Activated CD4-positive, alpha-beta T cell treated with anti-CD3 and anti-CD28 coated beads for 48 hours (primary cell): Measurements from ENCODE around the gene TBC1D2B.
"Not testable (repeated sequence)": the region's sequence is repeated elsewhere in the genome, so short reads cannot be mapped to it uniquely, and the experiment has no call there.

Source experiments
- DNase-seq: peaks from one replicate; pipeline ENCODE4 v3.0.0-alpha.2; 2020

The TBC1D2B gene

GRCh38 chr15:77985031-77985930 lies 92.2 kb downstream of the TBC1D2B start:
- DNase-seq, result no peak

GRCh38 chr15:77984446-77984861 lies 93.1 kb downstream of the TBC1D2B start:
- no peak for DNase-seq

- DNase-seq, result no peak
These were observed 93.6 kb downstream of the TBC1D2B start for GRCh38 chr15:77983708-77984445.

DNA sequence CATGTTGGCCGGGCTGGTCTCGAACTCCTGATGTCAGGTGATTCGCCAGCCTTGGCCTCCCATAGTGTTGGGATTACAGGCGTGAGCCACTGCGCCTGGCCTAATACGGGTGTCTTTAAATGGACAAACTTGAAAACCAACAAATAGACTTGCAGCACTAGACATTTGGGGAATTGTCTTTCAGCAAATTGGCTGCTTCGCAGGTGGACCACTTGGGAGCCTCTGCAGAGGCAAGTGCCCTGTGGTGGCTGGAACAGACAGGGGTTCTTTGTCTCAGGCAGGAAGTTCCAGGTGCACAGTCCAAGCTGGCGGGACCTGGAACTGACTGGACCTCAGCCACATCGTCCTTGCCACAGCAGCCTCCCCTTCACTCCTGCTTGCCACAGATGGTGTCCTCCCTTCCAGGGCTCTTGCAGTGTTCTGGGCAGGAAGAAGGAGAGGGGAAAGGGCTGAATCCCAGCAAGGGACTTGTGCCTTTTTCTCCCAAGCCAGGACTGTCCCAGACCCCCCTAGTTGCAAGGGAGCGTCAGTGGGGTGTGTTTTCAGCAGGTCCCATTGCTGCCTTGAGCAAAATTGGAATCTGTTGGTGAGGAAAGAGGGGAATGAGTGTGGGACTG lies 94.3 kb downstream of the TBC1D2B start:
- DNase-seq, result no peak

- DNase-seq, result no peak
These were observed 95.4 kb downstream of the TBC1D2B start for GRCh38 chr15:77982127-77982490.

GRCh38 chr15:77981281-77982126 lies 96.0 kb downstream of the TBC1D2B start:
- DNase-seq, result no peak

GRCh38 chr15:77980674-77981073 lies 96.8 kb downstream of the TBC1D2B start:
- not testable (repeated sequence) for DNase-seq

GRCh38 chr15:77980098-77980497 lies 97.4 kb downstream of the TBC1D2B start:
- DNase-seq, result no peak

DNA sequence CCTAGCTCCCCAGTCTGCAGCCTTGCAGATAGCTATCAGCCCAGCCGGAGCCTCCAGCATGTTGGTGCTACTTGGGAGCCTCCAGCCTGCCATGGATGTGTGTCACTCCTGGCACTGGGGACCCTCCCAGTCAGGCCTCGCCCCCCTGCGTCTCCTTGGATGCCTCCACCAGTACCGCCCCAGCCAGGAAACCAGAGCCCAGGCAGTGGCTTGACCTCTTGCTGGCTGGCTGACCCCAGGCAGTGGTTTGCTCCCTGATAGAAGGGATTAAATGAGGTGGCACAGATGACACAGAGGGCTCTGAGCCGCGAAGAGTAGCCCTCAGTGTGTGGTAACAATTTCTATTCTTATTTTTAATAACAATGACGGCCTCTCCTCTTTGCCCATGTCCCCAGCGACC lies 98.4 kb downstream of the TBC1D2B start:
- DNase-seq, result not testable (repeated sequence)

DNA sequence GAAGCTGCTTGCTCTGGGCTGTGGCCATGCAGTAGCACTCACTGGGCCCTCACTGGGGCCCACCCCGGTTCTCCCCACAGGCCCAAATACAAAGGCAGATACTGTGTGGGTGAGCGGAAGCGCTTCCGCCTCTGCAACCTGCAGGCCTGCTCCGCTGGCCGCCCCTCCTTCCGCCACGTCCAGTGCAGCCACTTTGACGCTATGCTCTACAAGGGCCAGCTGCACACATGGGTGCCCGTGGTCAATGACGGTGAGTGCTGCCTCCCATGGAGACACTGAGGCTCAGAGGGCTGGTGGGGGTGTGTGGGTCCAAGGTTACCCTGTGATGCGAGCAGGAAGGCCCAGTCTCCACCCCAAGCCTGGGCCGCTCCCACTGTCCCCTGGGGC lies 98.8 kb downstream of the TBC1D2B start:
- not testable (repeated sequence) for DNase-seq

DNA sequence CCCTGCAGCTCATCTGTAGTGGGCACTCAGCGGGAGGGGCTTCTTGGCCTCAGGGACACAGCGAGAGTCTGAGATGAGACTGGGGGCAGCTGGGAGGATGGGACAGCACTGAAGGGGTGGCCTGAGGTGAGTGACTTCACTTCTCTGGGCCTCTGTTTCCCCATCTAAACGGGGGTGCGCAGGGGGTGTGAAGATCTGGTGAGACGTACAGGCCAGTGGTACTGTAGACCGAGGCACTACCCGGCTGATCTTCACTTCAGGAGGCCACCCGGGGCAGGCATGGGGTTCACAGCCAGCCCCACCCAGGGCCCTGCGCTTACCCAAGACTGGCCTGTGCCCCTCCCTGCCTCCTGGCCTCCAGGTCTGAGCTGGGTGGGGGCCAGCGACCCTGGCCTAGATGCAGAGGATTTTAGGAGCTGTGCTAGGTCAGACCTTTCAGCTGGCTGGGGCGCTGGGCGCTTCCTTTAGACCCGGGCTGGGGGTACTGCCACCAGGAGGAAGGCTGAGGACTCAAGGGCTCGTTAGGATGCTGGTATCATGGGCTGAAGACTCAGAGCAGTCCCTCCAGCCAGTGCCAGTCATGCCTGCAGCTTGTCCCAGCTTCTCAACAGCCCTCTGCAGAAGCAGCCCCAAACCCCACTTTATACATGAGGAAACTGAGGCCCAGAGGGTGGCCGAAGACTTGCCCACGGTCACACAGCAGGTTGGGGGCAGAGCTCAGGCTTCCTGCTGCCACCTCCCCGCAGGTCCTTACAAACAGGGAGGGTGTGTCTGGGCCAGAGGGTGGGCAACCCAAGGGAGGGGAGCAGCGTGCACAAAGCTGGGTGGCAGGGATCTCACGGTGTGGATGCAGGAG lies 99.4 kb downstream of the TBC1D2B start:
- DNase-seq, result not testable (repeated sequence)

DNA sequence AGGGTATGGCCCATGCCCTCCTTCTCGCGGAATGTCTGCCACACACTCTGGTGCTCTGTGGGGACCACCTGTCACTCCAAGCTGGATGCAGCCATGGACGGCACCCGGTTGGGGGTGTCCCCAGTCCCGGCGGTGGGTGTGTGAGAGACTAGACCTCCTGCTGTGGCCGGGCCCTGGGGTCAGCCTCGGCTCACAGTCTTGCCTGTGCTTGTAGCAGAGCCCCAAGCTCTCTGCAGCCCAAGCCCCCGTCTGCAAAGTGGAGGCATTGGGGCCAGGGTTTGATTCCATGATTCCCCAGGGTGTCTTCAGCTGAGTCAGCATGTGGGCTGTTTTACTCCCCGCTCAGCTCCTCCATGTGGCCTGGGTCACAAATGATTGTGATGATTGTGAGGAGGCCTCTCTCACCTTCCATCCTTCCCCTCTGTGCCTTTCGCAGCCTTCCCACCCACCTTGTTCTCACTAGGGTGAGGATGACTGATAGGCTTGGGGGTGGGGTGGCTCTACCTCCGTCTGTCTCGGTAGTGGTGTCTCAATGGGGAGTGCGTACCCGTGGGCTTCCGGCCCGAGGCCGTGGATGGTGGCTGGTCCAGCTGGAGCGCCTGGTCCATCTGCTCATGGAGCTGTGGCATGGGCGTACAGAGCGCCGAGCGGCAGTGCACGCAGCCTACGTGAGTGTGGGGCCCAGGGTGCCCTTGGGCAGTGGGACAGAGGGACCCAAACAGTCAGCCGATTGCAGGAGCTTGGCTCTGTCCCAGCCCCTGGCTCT lies 100.6 kb downstream of the TBC1D2B start:
- not testable (repeated sequence) for DNase-seq

- not testable (repeated sequence) for DNase-seq
These were observed 101.4 kb downstream of the TBC1D2B start for GRCh38 chr15:77976095-77976450.

DNA sequence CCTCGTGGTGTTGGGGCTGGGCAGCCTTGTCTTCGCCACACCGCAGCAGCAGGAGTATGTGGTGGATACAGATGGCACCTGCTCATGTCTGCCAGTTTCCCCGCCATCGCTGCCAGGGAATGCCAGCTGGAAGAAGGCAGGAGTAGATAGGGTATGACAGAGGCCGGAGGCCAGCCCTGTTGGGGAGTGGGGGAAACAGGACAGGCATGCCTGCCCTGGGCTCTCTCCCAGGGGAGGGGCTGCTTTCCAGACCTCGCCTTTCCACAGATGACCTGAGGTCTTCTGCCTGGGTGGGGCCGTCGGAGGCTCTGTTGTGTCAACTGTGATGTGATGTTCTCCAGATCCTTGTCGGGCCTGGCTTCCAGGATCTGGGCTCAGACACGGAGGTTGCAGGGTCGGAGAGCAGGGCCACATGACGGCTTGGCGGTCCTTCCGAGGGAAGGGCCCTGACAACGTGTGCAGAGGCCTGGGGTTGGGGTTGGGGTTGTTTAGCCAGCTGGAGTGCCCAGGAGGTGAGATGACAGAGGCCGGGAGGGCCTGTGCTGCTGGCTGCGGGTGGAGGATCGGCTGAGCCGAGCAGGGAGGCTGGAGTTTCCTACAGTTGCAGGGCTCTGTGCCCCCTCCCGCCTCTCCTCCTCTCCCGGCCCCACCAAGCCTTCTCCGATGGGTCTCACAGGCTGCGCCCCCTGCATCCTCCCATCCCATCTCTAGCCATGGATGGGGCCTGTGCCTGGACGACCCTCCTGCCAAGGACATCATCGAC lies 102.0 kb downstream of the TBC1D2B start:
- DNase-seq, result no peak

DNA sequence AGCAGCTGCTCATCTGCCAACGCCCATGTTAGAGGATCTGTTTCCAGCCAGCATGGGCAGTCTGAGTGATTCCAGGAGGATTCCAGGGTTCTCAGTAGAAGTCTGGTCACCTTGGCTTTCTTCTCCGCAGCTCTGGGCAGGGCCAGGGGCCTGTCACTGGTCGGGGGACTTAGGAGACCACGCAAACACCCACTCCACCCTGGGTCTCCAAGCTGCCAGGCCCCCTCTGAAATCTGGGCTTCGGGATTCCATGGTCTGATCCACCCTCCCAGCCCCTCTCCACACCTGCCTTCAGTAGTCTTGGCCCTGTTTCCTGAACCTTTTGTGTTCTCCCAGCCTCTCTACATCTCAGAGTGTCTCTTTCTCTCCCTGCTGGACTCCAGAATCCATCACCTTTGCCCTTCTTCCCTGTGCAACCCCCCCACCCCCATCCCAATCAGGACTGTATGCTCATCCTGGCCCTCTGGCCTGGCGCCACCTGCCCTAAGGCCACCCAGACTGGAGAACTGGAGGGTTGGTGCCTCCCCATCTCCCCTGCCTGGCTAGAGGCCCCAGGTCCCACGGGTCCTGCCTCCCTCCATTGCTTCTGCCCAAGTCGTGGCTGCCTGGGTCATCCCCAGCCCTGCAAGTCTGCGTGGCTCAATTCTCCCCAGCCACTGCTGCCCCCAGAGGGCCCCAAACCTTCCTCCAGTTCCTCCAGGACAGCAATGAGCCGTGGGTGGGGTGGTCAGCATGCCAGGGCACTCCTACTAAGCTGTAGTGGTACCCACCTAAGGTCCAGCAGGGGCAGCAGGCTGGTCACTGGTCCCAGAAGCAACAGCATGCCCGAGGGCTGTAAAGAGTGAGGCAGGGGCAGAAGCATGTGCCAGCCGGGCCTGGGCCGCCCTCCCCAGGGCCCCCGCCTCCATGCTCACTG lies 102.8 kb downstream of the TBC1D2B start:
- DNase-seq, result no peak

- no peak for DNase-seq
These were observed 103.5 kb downstream of the TBC1D2B start for GRCh38 chr15:77974098-77974414.

- DNase-seq, result not testable (repeated sequence)
These were observed 104.0 kb downstream of the TBC1D2B start for GRCh38 chr15:77973273-77974097.

DNA sequence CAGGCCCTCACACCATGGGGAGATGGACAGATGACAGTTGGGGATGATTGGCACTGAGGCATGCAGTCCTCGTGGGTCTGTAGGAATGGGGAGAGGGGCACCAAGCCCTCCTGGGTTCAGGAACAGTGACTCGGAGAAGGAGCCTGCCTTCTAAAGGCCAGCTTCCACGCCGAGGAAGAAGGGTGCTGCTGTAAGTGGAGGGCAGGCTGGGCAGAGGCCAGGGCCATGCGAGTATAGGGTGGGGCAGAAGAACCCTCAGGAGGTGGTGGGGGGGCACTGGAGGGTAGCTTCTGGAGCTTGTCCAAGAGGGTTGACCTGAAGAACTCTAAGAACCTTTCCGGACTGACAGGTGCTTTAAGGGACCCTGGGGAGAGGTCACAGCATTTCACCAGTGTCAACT lies 104.8 kb downstream of the TBC1D2B start:
- not testable (repeated sequence) for DNase-seq
